COLO668 (cell line): ENCODE results near the gene PGLYRP2.

Experiments used
- DNase-seq: peaks from one replicate; lab custom pipeline; 2025; ENCODE audit not compliant: unreplicated experiment; lab: John Stamatoyannopoulos, UW

The PGLYRP2 gene

DNA sequence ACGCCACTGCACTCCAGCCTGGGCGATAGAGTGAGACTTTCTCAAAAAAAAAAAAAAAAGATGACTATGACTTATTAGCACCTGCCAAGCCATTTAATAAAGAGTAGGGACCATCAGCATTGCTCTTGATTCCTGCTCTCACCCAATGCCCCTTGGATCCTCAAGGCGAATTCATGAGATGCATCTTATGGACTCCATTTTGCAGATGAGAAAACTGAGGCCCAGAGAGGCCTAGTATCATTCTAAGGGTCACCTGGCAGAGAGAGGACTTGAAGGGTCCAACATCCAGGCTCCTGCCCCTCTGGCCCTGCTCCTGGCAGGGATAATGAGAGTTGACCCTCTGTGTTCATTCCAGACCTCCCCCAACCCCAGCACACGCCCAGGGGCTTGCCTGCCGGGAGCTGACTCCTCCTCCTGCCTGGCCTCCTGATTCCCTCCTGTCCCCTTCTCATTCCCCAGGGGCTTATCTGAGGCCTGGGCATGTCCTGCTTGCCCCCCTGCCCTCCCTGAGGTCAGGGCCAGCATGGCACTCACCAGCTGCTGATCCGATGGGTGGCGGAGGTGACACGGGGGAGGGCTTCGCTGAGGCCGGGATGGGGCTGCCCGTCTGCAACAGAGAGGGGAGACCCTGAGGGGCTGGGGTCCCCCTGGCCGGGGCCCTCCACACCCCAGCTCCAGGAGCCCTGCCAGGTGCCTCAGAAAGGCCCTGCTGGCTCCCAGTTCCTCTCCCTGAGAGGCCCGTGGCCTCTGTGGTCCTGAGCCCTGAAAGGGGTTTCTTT lies 37.0 kb downstream of the PGLYRP2 start:
- DNase-seq = no peak

DNA sequence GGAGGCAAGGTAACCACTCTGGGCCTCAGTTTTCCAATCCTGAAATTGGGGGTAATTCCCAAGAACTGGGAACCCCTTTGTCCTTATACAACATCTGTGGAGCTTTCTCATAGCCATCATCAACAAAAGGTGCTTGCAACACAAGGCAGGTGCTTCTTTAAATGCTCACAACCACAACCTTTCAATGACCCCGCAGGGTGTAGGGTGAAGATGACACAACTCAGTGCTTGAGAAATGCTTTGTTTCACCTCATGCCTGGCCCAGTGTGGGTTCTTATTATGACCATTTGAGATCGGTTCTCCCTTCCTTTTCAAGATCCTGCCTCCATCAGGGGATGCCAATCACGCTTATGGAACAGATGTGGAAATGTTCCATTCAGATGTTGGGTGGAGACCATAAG lies 38.0 kb downstream of the PGLYRP2 start:
- DNase-seq = no peak

- no peak for DNase-seq
These were observed 39.3 kb downstream of the PGLYRP2 start for GRCh38 chr19:15439821-15440641.

- no peak for DNase-seq
These were observed 40.1 kb downstream of the PGLYRP2 start for GRCh38 chr19:15439078-15439799.

- no peak for DNase-seq
These were observed 40.7 kb downstream of the PGLYRP2 start for GRCh38 chr19:15438577-15438976.

DNA sequence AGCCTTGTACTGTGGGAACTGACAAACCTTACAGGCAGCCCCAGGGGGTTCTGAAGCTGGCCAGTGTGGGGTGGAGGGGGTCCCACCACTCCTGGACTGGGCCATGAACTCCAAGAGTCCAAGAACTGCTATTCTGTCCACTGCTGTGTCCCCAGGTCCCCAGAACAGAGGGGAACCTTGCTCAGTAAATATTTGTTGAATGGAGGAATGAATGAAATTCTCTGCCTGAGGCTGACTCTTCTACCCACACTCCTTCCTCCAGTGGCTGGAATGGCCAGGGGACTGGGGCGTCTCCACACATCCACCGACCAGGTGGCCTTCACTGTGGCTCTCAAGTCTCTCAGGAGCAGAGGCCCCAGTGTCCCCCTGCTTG lies 41.2 kb downstream of the PGLYRP2 start:
- no peak for DNase-seq

GRCh38 chr19:15437355-15438123 lies 41.8 kb downstream of the PGLYRP2 start:
- no peak for DNase-seq

DNA sequence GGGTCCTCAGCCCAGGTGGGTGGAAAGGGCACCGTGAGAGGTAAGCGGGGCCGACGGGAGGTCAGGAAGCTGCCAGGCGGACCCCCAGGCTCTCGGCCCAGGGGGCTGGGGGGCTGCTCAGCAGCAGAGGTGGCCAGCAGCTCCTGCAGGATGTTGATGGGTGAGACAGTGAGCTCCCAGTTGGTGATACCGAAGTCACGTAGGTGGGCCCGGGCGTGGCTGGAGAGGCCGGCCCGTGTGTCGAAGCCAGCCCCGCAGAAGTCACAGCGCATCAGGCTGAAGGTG lies 42.5 kb downstream of the PGLYRP2 start:
- no peak for DNase-seq

DNA sequence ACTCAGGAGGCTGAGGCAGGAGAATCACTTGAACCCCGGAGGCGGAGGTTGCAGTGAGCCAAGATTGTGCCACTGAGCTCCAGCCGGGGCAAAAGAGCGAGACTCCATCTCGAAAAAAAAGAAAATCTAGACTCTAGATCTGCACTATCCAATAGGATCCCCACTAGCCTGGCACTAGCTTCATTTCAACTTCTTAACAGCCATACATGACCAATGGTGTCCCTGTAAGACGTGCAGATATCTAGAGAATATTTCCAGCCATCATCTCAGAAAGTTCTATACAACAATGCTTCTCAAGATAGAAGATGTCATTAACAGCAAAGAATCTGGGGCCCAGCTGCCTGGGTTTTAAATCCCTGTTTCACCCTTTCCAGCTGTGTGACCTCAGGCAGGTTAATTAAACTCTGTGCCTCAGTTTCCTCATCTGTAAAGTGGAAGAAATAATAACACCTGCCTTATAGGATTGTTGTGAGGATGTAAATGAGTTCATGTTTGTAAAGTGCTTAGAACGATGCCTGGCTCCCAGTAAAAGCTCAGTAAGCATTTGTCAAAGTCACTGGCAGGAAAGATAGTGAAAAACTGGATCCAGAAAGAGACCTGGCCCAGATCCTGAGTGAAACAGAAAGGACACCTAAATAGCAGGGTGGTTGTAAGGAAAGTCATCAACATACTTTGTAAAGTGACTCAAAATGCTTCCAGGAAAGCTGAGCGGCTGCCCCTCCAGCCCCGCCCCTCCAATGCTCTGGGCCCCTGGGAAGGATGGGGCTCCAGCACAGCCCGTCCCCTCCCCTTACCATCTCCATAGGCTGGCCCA lies 43.1 kb downstream of the PGLYRP2 start:
- no peak for DNase-seq

- no peak for DNase-seq
These were observed 45.7 kb downstream of the PGLYRP2 start for GRCh38 chr19:15433519-15434069.

GRCh38 chr19:15432629-15433518 lies 46.4 kb downstream of the PGLYRP2 start:
- DNase-seq = peak; percentile 96

DNA sequence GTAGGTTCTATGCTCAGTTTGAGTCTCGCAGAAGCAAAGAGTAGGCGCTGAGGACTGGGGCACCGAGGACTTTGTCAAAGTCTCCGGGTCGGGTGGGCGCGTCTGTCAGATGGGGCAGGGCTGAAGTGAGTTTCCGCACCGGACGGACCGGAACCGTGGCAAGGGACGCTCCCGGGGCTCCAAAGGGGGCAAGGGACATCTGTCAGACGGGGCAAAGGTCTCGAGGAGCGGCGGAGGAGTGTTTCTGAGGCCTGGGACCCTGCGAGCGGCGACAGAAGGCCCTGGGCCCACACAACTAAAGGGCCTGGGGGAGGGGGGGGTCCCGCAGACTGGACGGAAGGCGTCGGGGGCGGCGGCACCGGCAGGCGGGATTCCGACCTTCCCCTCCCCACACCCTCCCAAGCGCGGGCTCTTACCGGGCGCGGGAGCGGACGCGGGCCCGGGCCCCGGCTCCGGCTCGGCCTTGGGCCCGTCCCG lies 47.2 kb downstream of the PGLYRP2 start:
- peak; percentile 28 for DNase-seq

GRCh38 chr19:15431396-15432017 lies 47.8 kb downstream of the PGLYRP2 start:
- DNase-seq = no peak

GRCh38 chr19:15430526-15431120 lies 48.7 kb downstream of the PGLYRP2 start:
- DNase-seq = no peak

DNA sequence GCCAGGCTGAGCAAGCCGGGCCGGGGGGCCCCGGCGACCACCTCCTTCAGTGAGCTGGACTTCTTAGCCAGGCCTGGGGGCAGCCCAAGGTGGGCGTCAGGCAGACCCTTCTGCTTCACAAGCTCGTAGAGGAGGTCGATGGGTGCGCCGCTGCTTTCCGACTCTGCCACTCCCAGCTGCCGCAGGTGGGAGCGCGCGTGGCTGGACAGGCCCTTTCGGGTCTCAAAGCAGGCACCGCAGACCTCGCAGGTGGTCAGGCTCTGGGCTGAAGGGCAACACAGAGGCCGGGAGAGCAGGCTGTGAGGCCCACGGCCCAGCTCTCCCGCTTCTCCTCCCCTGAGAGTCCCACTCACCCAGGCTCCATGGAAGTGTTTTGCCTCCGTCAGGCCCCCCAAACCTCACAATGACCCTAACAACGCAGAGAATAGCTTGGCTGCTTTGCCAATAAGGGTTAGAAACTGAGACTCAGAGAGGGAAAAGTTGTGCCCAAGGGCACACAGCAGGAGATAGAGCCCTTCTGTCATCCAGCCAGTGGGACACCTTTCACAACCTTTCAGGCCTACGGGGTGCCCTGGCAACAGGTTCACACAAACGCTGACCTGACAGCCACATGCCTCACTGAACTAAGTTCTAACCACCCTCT lies 49.4 kb downstream of the PGLYRP2 start:
- DNase-seq = no peak

- no peak for DNase-seq
These were observed 50.1 kb downstream of the PGLYRP2 start for GRCh38 chr19:15428956-15429824.
